SU-DHL-6 (cell line): ENCODE data around the gene YTHDC1.

Source experiments
- EZH2phosphoT487 ChIP-seq: fragments of 200-600 bp; sonication (generic), shearing (Covaris generic); conservative IDR thresholded peaks from 2 replicates; pipeline ENCODE4 v1.6.1; 2018; ENCODE audit warnings: mild to moderate bottlenecking, antibody characterized with exemption, low read length, moderate library complexity, mixed read lengths
- TF ChIP-seq, protein P1 (sequence below): fragments of 200-600 bp; sonication (generic); IDR thresholded peaks from one replicate; pipeline ENCODE4 v1.5.1; 2017; ENCODE audit warnings: antibody characterized with exemption, mild to moderate bottlenecking, low read length, moderate library complexity; ENCODE audit not compliant: insufficient read depth, poor library complexity, severe bottlenecking

DNA sequence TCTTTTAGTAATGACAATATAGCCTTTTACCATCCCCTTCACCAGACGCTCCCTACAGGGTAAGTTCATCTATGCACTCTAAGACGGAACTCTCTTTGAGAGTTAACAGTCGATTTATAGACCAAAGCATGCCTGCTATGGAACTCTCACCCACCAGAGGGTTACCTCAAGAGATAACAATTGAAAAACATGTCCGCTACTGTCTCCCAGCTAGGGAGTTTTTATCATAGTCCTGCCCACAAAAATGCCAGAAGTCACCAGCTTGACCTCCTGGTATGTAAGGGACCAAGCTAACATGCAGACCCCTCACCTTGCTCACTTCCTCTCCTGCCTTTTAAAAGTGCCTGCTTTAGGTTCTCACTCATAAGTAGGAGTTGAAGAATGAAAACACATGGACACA, 16.7 kb upstream of the YTHDC1 start:
- TF ChIP-seq, protein P1, sequence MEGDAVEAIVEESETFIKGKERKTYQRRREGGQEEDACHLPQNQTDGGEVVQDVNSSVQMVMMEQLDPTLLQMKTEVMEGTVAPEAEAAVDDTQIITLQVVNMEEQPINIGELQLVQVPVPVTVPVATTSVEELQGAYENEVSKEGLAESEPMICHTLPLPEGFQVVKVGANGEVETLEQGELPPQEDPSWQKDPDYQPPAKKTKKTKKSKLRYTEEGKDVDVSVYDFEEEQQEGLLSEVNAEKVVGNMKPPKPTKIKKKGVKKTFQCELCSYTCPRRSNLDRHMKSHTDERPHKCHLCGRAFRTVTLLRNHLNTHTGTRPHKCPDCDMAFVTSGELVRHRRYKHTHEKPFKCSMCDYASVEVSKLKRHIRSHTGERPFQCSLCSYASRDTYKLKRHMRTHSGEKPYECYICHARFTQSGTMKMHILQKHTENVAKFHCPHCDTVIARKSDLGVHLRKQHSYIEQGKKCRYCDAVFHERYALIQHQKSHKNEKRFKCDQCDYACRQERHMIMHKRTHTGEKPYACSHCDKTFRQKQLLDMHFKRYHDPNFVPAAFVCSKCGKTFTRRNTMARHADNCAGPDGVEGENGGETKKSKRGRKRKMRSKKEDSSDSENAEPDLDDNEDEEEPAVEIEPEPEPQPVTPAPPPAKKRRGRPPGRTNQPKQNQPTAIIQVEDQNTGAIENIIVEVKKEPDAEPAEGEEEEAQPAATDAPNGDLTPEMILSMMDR: no peak
- no peak for TF ChIP-seq EZH2phosphoT487
